Activated CD8-positive, alpha-beta memory T cell treated with anti-CD3 and anti-CD28 coated beads, Interleukin-2, amount 10 ng/mL, durations not matched to agents 7 days and 5 days (primary cell): ENCODE results near the gene FCGBP. TPM values are rescaled to one million over a fixed set of nuclear protein-coding genes. Genes with fewer than 3 reads are reported as not detected.

Source experiments
- ATAC-seq: fragments of 150-1000 bp; cut with Tn5 transposase; one replicate; pipeline ENCODE4 v1.10.0; 2021; ENCODE audit warnings: moderate library complexity
- CTCF ChIA-PET: fragments of 350-600 bp; sonication (Branson Sonifier 250); formaldehyde crosslinking; loops from one replicate; lab custom pipeline; 2021; ENCODE audit warnings: antibody characterized with exemption; lab: Charles Lee
- DNase-seq: peaks from one replicate; pipeline ENCODE4 v3.0.0-alpha.2; 2020
- H3K27ac Mint-ChIP-seq: one replicate; pipeline ENCODE4 v1.8.0; 2021; ENCODE audit warnings: mild to moderate bottlenecking, mixed read lengths
- H3K27me3 Mint-ChIP-seq: one replicate; pipeline ENCODE4 v1.8.0; 2021; ENCODE audit warnings: mixed read lengths
- H3K36me3 Mint-ChIP-seq: one replicate; pipeline ENCODE4 v1.8.0; 2021; ENCODE audit warnings: mild to moderate bottlenecking, mixed read lengths
- H3K4me1 Mint-ChIP-seq: one replicate; pipeline ENCODE4 v1.8.0; 2021; ENCODE audit warnings: mixed read lengths
- H3K4me3 Mint-ChIP-seq: one replicate; pipeline ENCODE4 v1.8.0; 2021; ENCODE audit warnings: mild to moderate bottlenecking, moderate library complexity, mixed read lengths
- H3K9me3 Mint-ChIP-seq: one replicate; pipeline ENCODE4 v1.8.0; 2022; ENCODE audit warnings: low read depth, mixed read lengths
- total RNA-seq, 2 experiments: library from RNA; stranded (reverse); gene quantifications; one replicate each; pipeline ENCODE4 v1.2.3, GENCODE V29; 2021

Gene FCGBP
- total RNA-seq, 2 experiments from 2014 or later, result 0.93 to 3.2 TPM

DNA sequence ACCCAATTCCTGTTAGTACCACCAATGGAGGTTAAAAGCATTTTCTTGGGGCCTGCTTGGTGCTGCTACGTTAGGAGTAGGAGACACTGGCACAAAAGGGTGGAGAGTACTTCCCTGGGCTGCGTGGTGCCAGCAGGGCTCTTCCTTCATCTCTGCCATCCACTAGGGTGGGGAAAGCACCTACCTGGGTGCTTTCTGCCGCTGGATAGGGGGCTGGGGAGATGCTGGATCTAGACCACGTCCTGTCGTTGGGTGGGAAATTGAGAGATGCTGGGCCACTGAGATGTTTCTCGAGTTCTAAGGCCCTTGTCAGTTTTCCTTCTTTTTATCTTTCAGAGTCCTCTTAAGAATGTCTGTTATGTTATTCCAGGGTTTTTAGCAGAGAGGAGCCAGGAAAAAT lies 6.7 kb upstream of the FCGBP start:
- peak overlapping the region; percentile 87 for H3K27ac Mint-ChIP-seq
- H3K4me3 Mint-ChIP-seq, result peak overlapping the region; percentile 53
- ATAC-seq, result peak; percentile 10
- no peaks in the 10 kb centered on the region for H3K9me3 Mint-ChIP-seq
- peak; percentile 44 for DNase-seq
- H3K27me3 Mint-ChIP-seq, result no peaks in the 10 kb centered on the region
- H3K36me3 Mint-ChIP-seq, result peaks cover 23% of the 10 kb centered on the region
- CTCF ChIA-PET, result interaction anchor here (1.7 to 5.6 kb wide), 2 partner anchors 10 to 29 kb away, joined by 5 to 68 read pairs; partner anchors contain the start of gene PSMC4
- peaks cover 62% of the 10 kb centered on the region for H3K4me1 Mint-ChIP-seq

DNA sequence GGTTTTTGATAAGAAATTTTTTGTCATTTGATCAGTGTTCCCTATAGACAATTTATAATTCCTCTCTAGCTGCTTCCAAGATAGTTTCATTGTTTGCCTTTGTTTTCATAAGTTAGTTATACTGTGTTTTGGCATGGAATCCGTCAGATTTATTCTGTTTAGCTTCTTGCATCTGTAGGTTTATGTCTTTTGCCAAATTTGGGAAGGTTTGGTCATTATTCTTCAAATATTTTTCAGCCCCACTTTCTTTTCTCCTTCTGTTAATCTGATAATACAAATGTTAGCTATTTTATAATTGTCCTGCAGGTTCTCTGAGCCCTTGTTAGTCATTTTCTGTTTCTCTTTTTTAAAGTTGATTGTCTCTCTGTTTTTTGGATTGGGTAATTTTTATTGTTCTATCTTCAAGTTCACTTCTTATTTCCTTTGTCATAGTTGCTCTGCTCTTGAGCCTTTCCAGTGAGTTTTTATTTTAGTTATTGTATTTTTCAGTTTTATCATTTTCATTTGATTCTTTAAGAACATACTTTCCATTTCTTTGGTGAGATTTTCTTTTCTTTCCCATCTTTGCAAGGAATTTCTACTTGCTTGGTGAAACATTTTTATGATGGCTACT lies 5.9 kb upstream of the FCGBP start:
- CTCF ChIA-PET, result interaction anchor here (1.3 to 5.6 kb wide), 2 partner anchors 13 to 30 kb away, joined by 3 to 68 read pairs; partner anchors contain the start of gene PSMC4
- Mint-ChIP-seq H3K27ac (peak overlapping the region; percentile 87), H3K4me3 (peak overlapping the region; percentile 4), H3K27me3 (no peaks in the 10 kb centered on the region), H3K4me1 (peaks cover 68% of the 10 kb centered on the region), H3K36me3 (peaks cover 23% of the 10 kb centered on the region), H3K9me3 (no peaks in the 10 kb centered on the region)
- ATAC-seq (no peak), DNase-seq (no peak)

DNA sequence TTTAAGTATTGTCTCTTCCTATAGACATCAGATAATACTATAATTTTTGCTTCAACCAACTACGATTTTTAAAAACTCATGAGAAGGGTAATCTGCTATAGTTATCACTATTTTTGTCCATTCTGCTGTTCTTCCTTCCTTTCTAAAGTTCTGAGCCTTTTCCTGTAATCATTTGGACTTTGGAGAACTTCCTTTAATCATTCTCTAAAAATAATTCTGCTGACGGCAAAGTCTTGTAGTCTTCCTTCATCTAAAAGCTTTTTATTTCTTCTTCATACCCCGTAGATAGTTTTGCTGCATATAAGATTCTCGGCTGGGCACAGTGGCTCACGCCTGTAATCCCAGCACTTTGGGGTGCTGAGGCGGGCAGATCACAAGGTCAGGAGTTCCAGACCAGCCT lies 5.1 kb upstream of the FCGBP start:
- no peak overlapping the region for H3K27ac Mint-ChIP-seq
- no peaks in the 10 kb centered on the region for H3K9me3 Mint-ChIP-seq
- ATAC-seq (no peak), DNase-seq (no peak)
- CTCF ChIA-PET, result interaction anchor here (1.3 kb wide), 1 partner anchor 14 kb away, joined by 3 read pairs; no protein-coding TSS in a partner anchor
- H3K27me3 Mint-ChIP-seq, result no peaks in the 10 kb centered on the region
- H3K4me1 Mint-ChIP-seq, result peaks cover 71% of the 10 kb centered on the region
- peaks cover 21% of the 10 kb centered on the region for H3K36me3 Mint-ChIP-seq
- no peak overlapping the region for H3K4me3 Mint-ChIP-seq

DNA sequence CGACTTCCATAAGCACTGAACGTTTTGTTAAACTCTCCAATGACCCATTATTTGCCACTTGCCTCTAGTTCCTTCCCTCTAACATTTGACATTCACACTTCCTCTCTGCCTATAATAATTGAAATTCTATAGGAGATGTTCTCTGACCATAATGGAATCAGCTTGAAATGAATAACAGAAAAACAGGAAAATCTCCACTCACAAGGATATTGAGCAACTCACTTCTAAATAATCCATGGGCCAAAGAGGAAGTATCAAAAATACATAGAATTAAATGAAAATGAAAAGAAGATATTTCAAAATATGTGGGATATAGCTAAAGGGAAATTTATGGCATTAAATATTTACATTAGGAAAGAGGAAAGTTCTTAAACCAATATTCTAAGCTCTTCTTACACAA lies 3.4 kb upstream of the FCGBP start:
- no peak overlapping the region for H3K27ac Mint-ChIP-seq
- ATAC-seq, result no peak
- DNase-seq, result no peak
- H3K27me3 Mint-ChIP-seq, result no peaks in the 10 kb centered on the region
- peaks cover 59% of the 10 kb centered on the region for H3K4me1 Mint-ChIP-seq
- no peaks in the 10 kb centered on the region for H3K9me3 Mint-ChIP-seq
- CTCF ChIA-PET, result interaction anchor here (3.4 kb wide), 1 partner anchor 32 kb away, joined by 18 read pairs; the partner anchor contains the start of gene PSMC4
- no peak overlapping the region for H3K4me3 Mint-ChIP-seq
- peaks cover 18% of the 10 kb centered on the region for H3K36me3 Mint-ChIP-seq

DNA sequence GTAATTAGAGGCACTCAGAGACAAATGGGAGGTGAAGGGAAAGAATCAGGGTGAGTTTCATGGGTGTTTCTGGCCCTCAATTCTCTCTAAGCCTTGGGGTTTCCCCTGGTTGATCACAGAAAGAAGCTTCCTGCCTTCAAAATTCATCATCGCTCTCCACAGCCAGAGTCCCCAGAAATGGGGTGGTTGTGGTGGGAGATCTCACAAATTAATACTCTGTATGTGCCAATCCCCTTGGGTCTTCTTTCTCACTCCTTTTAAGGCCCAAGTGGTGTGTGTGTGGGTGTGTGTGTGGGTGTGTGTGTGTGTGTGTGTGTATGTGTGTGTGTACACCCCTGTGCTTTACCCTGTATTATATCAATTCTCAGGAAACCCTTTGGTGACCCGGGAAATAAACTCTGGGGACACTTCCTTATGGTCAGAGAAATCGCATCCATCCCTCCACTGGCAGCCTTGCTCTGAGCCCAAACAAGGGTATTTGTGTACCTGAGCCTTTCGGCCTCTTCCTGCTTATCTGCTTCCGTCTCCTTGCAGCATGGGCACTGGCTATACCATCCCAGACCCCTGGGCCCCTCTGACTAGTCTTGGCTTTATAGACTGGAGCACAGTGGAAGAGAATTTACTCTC lies 2.8 kb upstream of the FCGBP start:
- H3K9me3 Mint-ChIP-seq, result no peaks in the 10 kb centered on the region
- peaks cover 53% of the 10 kb centered on the region for H3K4me1 Mint-ChIP-seq
- no peak overlapping the region for H3K4me3 Mint-ChIP-seq
- H3K36me3 Mint-ChIP-seq, result peaks cover 18% of the 10 kb centered on the region
- DNase-seq (peak; percentile 63), ATAC-seq (peak; percentile 34)
- CTCF ChIA-PET, result interaction anchor here (1.4 to 3.4 kb wide), 2 partner anchors 8 to 33 kb away, joined by 4 to 18 read pairs; partner anchors contain the start of gene PSMC4
- H3K27ac Mint-ChIP-seq, result peak overlapping the region; percentile 50
- no peaks in the 10 kb centered on the region for H3K27me3 Mint-ChIP-seq

DNA sequence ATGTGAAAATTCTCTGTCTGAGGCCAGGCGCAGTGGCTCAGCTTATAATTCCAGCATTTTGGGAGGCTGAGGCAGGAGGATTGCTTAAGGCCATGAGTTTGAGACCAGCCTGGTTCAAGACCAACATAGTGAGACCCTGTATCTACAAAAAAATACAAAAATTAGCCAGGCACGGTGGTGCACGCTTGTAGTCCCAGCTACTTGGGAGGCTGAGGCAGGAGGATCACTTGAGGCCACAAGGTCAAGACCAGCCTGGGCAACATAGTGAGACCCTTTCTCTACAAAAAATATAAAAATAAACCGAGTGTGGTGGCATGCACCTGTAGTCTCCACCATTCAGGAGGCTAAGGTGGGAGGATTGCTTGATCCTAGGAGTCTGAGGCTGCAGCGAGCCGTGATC lies 2.2 kb upstream of the FCGBP start:
- peaks cover 18% of the 10 kb centered on the region for H3K36me3 Mint-ChIP-seq
- DNase-seq, result no peak
- no peak for ATAC-seq
- no peaks in the 10 kb centered on the region for H3K9me3 Mint-ChIP-seq
- H3K27ac Mint-ChIP-seq, result peak overlapping the region; percentile 50
- no peak overlapping the region for H3K4me3 Mint-ChIP-seq
- H3K4me1 Mint-ChIP-seq, result peaks cover 48% of the 10 kb centered on the region
- no peaks in the 10 kb centered on the region for H3K27me3 Mint-ChIP-seq
- CTCF ChIA-PET, result interaction anchor here (1.1 to 3.4 kb wide), 3 partner anchors 8 to 34 kb away, joined by 4 to 18 read pairs (median 4); partner anchors contain the start of gene PSMC4

DNA sequence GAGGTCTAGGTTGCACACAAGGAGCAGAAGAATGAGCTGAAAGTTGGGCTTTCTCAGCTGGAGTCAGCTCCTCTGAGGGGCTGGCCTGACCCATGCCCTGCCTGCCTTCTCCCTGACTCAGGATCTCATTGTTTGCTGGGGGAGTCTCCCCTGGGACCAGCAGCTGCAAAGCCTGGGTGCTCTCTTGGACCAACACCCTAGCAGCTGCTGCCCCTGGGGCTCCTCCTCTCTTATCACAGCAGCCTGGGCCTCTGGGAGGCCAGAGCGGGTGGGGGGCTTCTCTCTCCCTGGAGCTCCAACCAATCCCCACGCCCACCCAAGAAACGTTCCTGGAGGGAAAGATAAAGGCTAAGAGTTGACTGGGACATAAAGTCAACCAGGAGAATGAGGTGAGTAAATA lies 1.6 kb upstream of the FCGBP start:
- ATAC-seq (no peak), DNase-seq (no peak)
- CTCF ChIA-PET, result interaction anchor here (1.0 to 3.4 kb wide), 4 partner anchors 9 to 34 kb away, joined by 3 to 18 read pairs (median 4); partner anchors contain the start of gene PSMC4
- Mint-ChIP-seq H3K36me3 (peaks cover 14% of the 10 kb centered on the region), H3K27me3 (no peaks in the 10 kb centered on the region), H3K4me1 (peaks cover 42% of the 10 kb centered on the region), H3K9me3 (no peaks in the 10 kb centered on the region), H3K4me3 (no peak overlapping the region), H3K27ac (peak overlapping the region; percentile 67)

DNA sequence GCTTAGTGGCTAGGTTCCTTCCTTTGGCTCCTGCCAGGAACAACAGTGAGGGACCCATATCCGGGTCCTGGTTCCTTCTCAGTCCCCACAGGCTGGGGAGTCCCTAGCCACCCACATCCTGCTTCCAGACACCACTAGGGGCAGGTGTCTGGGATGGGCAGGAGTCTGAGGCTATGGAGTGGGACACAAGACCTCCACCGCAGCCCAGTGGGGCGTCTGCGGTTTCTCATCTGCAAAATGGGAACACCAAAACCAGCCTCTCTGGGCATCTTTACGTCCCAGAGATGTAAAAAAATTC lies 879 bp upstream of the FCGBP start:
- Mint-ChIP-seq H3K36me3 (peaks cover 7% of the 10 kb centered on the region), H3K9me3 (no peaks in the 10 kb centered on the region), H3K4me3 (no peak overlapping the region), H3K27ac (peak overlapping the region; percentile 67), H3K4me1 (peaks cover 34% of the 10 kb centered on the region), H3K27me3 (no peaks in the 10 kb centered on the region)
- ATAC-seq, result no peak
- CTCF ChIA-PET, result interaction anchor here (1.0 to 3.4 kb wide), 2 partner anchors 11 to 35 kb away, joined by 3 to 18 read pairs; partner anchors contain the start of gene PSMC4
- DNase-seq, result no peak

DNA sequence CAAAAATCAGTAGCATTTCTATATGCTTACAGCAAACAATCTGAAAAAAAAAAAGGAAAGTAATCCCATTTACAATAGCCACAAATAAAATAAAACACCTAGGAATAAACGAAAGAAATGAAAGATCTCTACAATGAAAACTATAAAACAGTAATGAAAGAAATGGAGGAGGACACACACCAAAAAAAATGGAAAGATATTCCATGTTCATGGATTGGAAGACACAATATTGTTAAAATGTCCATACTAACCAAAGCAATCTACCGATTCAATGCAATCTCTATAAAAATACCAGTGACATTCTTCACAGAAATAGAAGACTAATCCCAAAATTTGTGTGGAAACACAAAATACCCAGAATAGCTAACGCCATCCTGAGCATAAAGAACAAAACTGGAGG lies 4.7 kb downstream of the FCGBP start:
- ATAC-seq (no peak), DNase-seq (no peak)
- no peak overlapping the region for H3K4me3 Mint-ChIP-seq
- no peak overlapping the region for H3K27ac Mint-ChIP-seq
- peaks cover 4% of the 10 kb centered on the region for H3K4me1 Mint-ChIP-seq
- peaks cover 5% of the 10 kb centered on the region for H3K36me3 Mint-ChIP-seq
- CTCF ChIA-PET, result interaction anchor here (2.7 kb wide), 1 partner anchor 40 kb away, joined by 10 read pairs; the partner anchor contains the start of gene PSMC4
- H3K9me3 Mint-ChIP-seq, result no peaks in the 10 kb centered on the region
- no peaks in the 10 kb centered on the region for H3K27me3 Mint-ChIP-seq

DNA sequence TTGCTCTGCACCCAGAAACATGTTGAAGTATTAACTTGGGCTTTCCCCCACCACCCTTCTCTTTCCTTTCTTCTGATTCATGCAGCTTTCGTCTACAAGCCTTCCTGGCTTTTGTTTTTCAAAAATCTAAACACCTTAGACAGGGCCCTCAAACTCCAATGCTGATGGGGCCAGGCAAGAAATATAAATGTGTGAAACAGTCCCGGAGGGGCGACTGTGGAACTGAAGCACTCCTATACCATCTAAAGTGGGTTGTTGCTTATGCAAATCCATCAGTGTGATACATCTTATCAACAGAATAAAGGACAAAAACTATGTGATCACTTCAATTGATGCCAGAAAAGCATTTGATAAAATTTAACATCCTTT lies 6.1 kb downstream of the FCGBP start:
- CTCF ChIA-PET, result interaction anchor here (2.7 kb wide), 1 partner anchor 42 kb away, joined by 10 read pairs; the partner anchor contains the start of gene PSMC4
- H3K36me3 Mint-ChIP-seq, result peaks cover 5% of the 10 kb centered on the region
- H3K27me3 Mint-ChIP-seq, result no peaks in the 10 kb centered on the region
- ATAC-seq (no peak), DNase-seq (no peak)
- no peak overlapping the region for H3K27ac Mint-ChIP-seq
- H3K9me3 Mint-ChIP-seq, result no peaks in the 10 kb centered on the region
- H3K4me3 Mint-ChIP-seq, result no peak overlapping the region
- H3K4me1 Mint-ChIP-seq, result no peaks in the 10 kb centered on the region

DNA sequence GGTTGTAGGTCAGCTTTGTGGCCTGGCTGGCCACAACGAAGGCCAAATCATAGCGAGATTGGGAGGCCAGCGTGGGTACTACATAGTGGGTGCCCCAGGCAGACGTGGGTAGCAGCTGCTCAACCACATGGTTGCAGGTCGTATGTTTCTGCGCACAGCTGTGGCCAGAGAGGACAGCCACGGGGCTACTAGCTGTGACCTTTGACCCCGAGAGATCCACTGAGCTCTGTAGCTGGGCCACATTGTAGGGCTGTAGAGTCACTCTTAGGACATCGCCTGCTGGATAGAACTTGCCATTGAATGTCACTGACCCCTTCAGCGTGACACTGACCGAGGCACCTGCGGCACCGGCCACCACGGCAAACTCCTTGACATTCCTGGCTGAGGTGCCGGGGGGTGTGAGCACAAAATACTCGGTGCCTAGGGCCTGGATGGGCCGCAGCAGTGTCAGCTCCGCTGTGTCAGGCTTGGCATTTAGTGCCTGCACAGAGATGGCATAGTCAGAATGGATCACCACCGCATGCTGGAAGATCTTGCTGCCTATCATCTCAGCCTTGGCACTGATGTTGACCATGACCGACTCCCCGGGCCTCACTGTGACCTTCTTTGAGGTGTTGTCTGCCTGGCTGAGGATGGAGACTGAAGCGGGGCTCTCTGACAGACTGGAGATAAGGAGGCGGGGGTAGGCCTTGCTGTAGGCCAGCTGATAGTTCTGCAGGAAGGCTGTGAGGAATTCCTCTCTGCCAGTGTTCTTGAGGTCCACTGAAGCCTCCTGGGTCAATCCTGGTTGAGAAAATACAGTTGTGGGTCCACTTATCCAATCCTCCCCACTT lies 6.7 kb downstream of the FCGBP start:
- Mint-ChIP-seq H3K9me3 (no peaks in the 10 kb centered on the region), H3K27ac (no peak overlapping the region), H3K4me1 (no peaks in the 10 kb centered on the region), H3K36me3 (peaks cover 5% of the 10 kb centered on the region), H3K27me3 (no peaks in the 10 kb centered on the region), H3K4me3 (no peak overlapping the region)
- DNase-seq (peak; percentile 36), ATAC-seq (no peak)
- CTCF ChIA-PET, result no interaction called here

DNA sequence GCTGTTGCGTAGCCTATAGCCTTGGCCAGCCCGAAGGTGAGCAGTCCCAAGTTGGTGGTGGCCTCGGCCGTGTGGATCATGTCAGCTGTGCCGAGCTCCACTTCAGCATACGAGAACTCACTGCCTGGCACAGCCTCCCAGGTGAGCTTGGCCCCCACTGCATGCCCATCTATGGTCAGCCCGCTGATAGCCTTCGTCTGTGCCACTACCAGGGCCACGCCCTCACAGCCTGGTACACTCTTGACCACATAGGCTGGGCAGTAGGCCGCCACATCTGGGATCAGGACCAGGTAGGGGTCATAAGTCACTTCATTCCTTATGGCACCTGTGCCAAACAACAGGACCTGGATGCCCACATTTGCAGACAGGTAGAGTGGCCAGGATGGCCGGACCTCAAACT lies 7.4 kb downstream of the FCGBP start:
- Mint-ChIP-seq H3K27me3 (no peaks in the 10 kb centered on the region), H3K27ac (no peak overlapping the region), H3K4me3 (no peak overlapping the region), H3K4me1 (no peaks in the 10 kb centered on the region), H3K9me3 (no peaks in the 10 kb centered on the region), H3K36me3 (peaks cover 5% of the 10 kb centered on the region)
- ATAC-seq (no peak), DNase-seq (peak; percentile 28)
- CTCF ChIA-PET, result no interaction called here

DNA sequence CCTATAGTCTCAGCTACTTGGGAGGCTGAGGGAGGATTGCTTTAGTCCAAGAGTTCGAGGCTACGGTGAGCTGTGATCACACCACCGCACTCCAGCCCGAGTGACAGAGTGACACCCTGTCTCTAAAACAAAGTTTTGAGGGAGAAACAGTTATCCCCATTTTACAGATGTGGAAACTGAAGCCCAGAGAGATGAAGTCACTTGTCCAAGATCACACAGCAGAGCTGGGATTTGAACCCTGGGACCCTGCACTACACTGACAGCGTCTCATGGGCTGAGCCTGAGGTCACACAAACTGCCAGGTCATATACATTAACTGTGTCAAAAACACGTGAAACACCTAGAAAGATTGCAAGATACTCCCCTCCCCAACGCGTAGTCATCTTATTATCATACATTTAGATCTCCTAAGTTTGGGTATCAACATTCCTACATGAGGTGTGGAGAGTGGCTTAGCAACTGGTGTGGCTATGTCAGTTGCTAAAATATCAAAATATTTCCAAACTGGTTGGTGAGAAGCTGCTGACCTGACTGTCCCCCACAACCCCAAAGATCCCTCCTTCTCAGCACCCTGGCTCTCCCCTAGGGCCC lies 8.2 kb downstream of the FCGBP start:
- no peak for ATAC-seq
- CTCF ChIA-PET, result interaction anchor here (2.2 kb wide), 1 partner anchor 44 kb away, joined by 8 read pairs; the partner anchor contains the start of gene PSMC4
- peak; percentile 22 for DNase-seq
- H3K27me3 Mint-ChIP-seq, result no peaks in the 10 kb centered on the region
- no peak overlapping the region for H3K27ac Mint-ChIP-seq
- H3K4me1 Mint-ChIP-seq, result no peaks in the 10 kb centered on the region
- H3K36me3 Mint-ChIP-seq, result peaks cover 5% of the 10 kb centered on the region
- no peaks in the 10 kb centered on the region for H3K9me3 Mint-ChIP-seq
- H3K4me3 Mint-ChIP-seq, result no peak overlapping the region
